Astrocyte of the cerebellum (primary cell): ENCODE data around the gene STK17A.
"Not testable (repeated sequence)": the region's sequence is repeated elsewhere in the genome, so short reads cannot be mapped to it uniquely, and the experiment has no call there.

Experiments used
- DNase-seq: peaks from one replicate; pipeline ENCODE4 v3.0.0-alpha.2; 2011; ENCODE audit warnings: low read depth
- H3K4me3 ChIP-seq: 2 replicates; pipeline ENCODE4 v1.5.1; 2011; ENCODE audit warnings: mild to moderate bottlenecking, low read depth, low read length, moderate library complexity
- CTCF ChIP-seq: IDR thresholded peaks from 2 replicates; pipeline ENCODE4 v1.5.1; 2012; ENCODE audit warnings: low read length, low read depth, moderate library complexity, mild to moderate bottlenecking; ENCODE audit errors: missing control alignments
- in situ Hi-C: cut with HindIII; loops from 2 replicates; pipeline ENCODE4 v1.10.0; 2017; ENCODE audit warnings: low sequenced_read_pairs

STK17A gene

GRCh38 chr7:43619213-43620012 lies 36.5 kb downstream of the STK17A start:
- in situ Hi-C loops = no loop called here

GRCh38 chr7:43621729-43622448 lies 39.0 kb downstream of the STK17A start:
- no peak for DNase-seq
- in situ Hi-C loops = no loop called here
- H3K4me3 ChIP-seq = no peak overlapping the region
- TF ChIP-seq CTCF = no peak

More at GRCh38 chr7:43619213-43620012, 36.5 kb downstream of the STK17A start:
- DNase-seq = no peak
- TF ChIP-seq CTCF = no peak
- H3K4me3 ChIP-seq = no peak overlapping the region

DNA sequence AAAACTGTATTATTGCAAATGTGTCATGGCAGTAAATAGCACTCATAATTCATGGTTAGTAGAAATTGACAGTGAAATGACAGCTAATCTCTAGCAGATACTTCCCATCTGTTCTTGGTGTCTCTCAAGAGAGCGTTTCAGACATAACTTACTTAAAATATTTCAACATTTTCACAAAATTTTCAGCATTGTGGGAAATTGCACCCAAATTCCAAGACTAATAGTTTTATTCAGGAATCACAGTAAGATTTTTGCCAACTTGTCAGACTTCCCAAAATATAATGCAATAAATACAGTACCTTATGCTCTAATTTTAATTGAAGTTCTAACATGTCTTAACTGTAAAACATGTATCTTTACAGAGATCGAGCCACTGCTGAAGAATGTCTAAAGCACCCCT lies 41.2 kb downstream of the STK17A start:
- in situ Hi-C loops = no loop called here
- no peak for DNase-seq
- TF ChIP-seq CTCF = no peak
- H3K4me3 ChIP-seq = no peak overlapping the region

GRCh38 chr7:43625453-43625852 lies 42.5 kb downstream of the STK17A start:
- no peak for TF ChIP-seq CTCF
- no peak overlapping the region for H3K4me3 ChIP-seq
- no peak for DNase-seq
- in situ Hi-C loops = no loop called here

DNA sequence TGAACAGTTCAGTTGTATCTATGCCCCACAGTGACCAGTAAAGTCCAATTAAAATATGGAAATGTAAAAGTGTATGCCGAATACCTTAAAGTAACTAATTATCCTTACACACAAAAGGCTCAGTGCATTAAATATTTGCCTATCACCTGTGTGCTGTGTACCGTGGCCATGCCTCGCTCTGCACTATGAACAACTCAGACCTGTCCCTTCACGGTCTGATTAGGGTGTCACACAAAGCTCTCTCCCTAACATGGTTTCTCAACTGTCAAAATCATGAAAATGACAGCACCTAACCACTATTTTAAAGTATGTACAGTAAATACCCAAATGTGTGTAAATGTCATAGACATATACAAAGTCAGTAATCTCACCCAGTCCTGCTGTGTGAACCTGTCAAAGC lies 43.1 kb downstream of the STK17A start:
- in situ Hi-C loops = no loop called here
- DNase-seq = no peak

DNA sequence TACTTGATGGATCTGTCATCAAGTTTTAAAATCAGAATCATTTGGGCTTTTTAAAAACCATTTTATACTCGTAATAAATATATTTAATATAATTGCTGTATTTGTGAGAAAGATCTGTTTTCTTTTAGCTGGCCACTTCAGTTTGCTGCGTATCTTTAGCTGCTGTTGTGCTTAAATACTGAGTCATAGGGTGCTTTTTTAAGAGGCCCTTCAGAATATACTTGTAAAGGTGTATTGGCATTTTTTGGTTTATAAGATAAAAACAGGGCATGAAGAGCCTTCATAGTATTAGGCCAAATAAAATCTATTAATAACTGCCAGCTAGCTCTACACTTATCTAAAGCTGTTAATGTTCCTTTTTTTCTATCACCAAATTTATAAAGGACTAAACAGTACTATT lies 43.8 kb downstream of the STK17A start:
- in situ Hi-C loops = no loop called here
- no peak for DNase-seq
- H3K4me3 ChIP-seq = no peak overlapping the region
- no peak for TF ChIP-seq CTCF

More for the DNA sequence above, 43.1 kb downstream of the STK17A start:
- TF ChIP-seq CTCF = no peak
- H3K4me3 ChIP-seq = no peak overlapping the region

DNA sequence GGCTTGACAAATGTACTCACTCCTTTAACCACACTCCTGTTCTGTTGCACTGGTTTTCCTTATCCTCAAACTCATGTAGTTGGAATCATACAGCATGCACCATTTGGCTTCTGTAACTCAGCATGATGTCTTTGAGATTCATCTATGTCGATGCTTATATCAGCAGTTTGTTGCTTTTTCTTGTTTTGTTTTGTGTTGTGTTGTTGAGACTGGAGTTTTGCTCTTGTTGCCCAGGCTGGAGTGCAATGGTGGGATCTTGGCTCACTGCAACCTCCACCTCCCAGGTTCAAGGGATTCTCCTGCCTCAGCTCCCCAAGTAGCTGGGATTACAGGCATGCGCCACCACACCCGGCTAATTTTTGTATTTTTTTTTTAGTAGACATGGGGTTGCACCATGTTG lies 44.9 kb downstream of the STK17A start:
- in situ Hi-C loops, DNase-seq, H3K4me3 ChIP-seq: not testable (repeated sequence)
